Lower lobe of right lung (tissue), 2 donors: ENCODE measurements around the gene CCDC12. TPM values are rescaled to one million over a fixed set of nuclear protein-coding genes. Genes with fewer than 3 reads are reported as not detected.

Experiments used
- ATAC-seq, 2 donors: fragments of 200-7000 bp; cut with Tn5 transposase; one replicate each; pipeline ENCODE4 v1.9.1; 2020 to 2022; ENCODE audit warnings: mild to moderate bottlenecking in 2 of 2, moderate library complexity in 2 of 2
- DNase-seq: peaks from one replicate; pipeline ENCODE4 v3.0.0-alpha.2; 2020
- H3K27ac ChIP-seq: fragments of 200-600 bp; one replicate; pipeline ENCODE4 v1.8.0; 2022
- H3K27me3 ChIP-seq: fragments of 200-600 bp; one replicate; pipeline ENCODE4 v1.8.0; 2022; ENCODE audit warnings: low read depth
- H3K36me3 ChIP-seq: fragments of 200-600 bp; one replicate; pipeline ENCODE4 v1.8.0; 2022; ENCODE audit warnings: mild to moderate bottlenecking
- H3K4me1 ChIP-seq: fragments of 200-600 bp; one replicate; pipeline ENCODE4 v1.8.0; 2022
- H3K4me3 ChIP-seq: fragments of 200-600 bp; one replicate; pipeline ENCODE4 v1.8.0; 2022; ENCODE audit warnings: mild to moderate bottlenecking
- H3K9me3 ChIP-seq: fragments of 200-600 bp; one replicate; pipeline ENCODE4 v1.8.0; 2022
- CTCF ChIP-seq: fragments of 200-600 bp; IDR thresholded peaks from one replicate; pipeline ENCODE4 v1.8.0; 2022; ENCODE audit warnings: antibody characterized with exemption, mild to moderate bottlenecking
- intact Hi-C: fragments of 100-400 bp; cut with DNase I; formaldehyde crosslinking; loops from one replicate; pipeline ENCODE4 v1.11.0; 2022
- long read RNA-seq: library from polyadenylated mRNA; unstranded; transcript quantifications from one replicate; pipeline ENCODE4 v2.0.0, GENCODE V29; 2021
- total RNA-seq: library from RNA; stranded (reverse); fragmentation: NEBNext Ultra II Directional; extraction: Animal tissue kit (Norgen Biotek cat#: 25700); gene quantifications from one replicate; pipeline ENCODE4 v1.2.1, GENCODE V29; 2021
- donor health status: DM: no; HTN: yes; CAD: no; lungs with severe emphysema.

CCDC12 gene
- total RNA-seq, result 42.9 TPM
- long read RNA-seq, partial matches to known transcripts, result 24 of 48 reads
- long read RNA-seq, other reads (novel, unspliced or antisense), result 20 of 48 reads

GRCh38 chr3:46976326-46977190 lies at the start of gene CCDC12:
Gene CCDC12 (minus strand): TSS chr3:46976745. CDS start chr3:46976732, 13 bp downstream.
- ATAC-seq (peak; percentile 92 to 93), DNase-seq (peak; percentile 96)
- Histone ChIP-seq H3K9me3 (no peaks in the 10 kb centered on the region), H3K4me3 (peak within 1 kb of the TSS; percentile 83), H3K27ac (peak within 1 kb of the TSS; percentile 91), H3K4me1 (peaks cover 69% of the 10 kb centered on the region), H3K27me3 (no peaks in the 10 kb centered on the region), H3K36me3 (no peaks in the 10 kb centered on the region)
- intact Hi-C loops, result no loop called here
- TF ChIP-seq CTCF, result no peak

GRCh38 chr3:47024932-47025331 lies 48.4 kb upstream of the CCDC12 start:
- no peak for TF ChIP-seq CTCF
- DNase-seq (no peak), ATAC-seq (peak in 1 of 2 donors; percentile 21)
- H3K36me3 ChIP-seq, result peaks cover 28% of the 10 kb centered on the region
- H3K9me3 ChIP-seq, result no peaks in the 10 kb centered on the region
- H3K4me3 ChIP-seq, result no peak overlapping the region
- no peak overlapping the region for H3K27ac ChIP-seq
- intact Hi-C loops, result no loop called here
- no peaks in the 10 kb centered on the region for H3K27me3 ChIP-seq
- peaks cover 20% of the 10 kb centered on the region for H3K4me1 ChIP-seq

GRCh38 chr3:47022641-47023071 lies 46.1 kb upstream of the CCDC12 start:
- TF ChIP-seq CTCF, result no peak
- DNase-seq (no peak), ATAC-seq (peak; percentile 11 to 12)
- no peaks in the 10 kb centered on the region for H3K27me3 ChIP-seq
- peaks cover 30% of the 10 kb centered on the region for H3K36me3 ChIP-seq
- no peak overlapping the region for H3K27ac ChIP-seq
- intact Hi-C loops, result no loop called here
- no peaks in the 10 kb centered on the region for H3K9me3 ChIP-seq
- peaks cover 35% of the 10 kb centered on the region for H3K4me1 ChIP-seq
- no peak overlapping the region for H3K4me3 ChIP-seq

GRCh38 chr3:47020311-47020710 lies 43.8 kb upstream of the CCDC12 start:
- Histone ChIP-seq H3K4me1 (peaks cover 49% of the 10 kb centered on the region), H3K36me3 (peaks cover 49% of the 10 kb centered on the region), H3K9me3 (no peaks in the 10 kb centered on the region), H3K4me3 (no peak overlapping the region), H3K27me3 (no peaks in the 10 kb centered on the region), H3K27ac (no peak overlapping the region)
- ATAC-seq (no peak), DNase-seq (no peak)
- no peak for TF ChIP-seq CTCF
- intact Hi-C loops, result no loop called here

GRCh38 chr3:47019201-47019600 lies 42.7 kb upstream of the CCDC12 start:
- no peak for TF ChIP-seq CTCF

More at GRCh38 chr3:47019201-47019600, 42.7 kb upstream of the CCDC12 start:
- H3K4me3 ChIP-seq, result no peak overlapping the region
- no peak for DNase-seq
- no peaks in the 10 kb centered on the region for H3K9me3 ChIP-seq
- ATAC-seq, result peak; percentile 71 to 85
- peak overlapping the region; percentile 32 for H3K27ac ChIP-seq
- peaks cover 54% of the 10 kb centered on the region for H3K36me3 ChIP-seq
- H3K27me3 ChIP-seq, result no peaks in the 10 kb centered on the region
- peaks cover 44% of the 10 kb centered on the region for H3K4me1 ChIP-seq
- intact Hi-C loops, result no loop called here
